Suprapubic skin (tissue), 4 donors: ENCODE measurements around the gene PRKACG. TPM values are rescaled to one million over a fixed set of nuclear protein-coding genes. Genes with fewer than 3 reads are reported as not detected.

ENCODE experiments used
- DNase-seq, 2 donors: peaks; one replicate each; pipeline ENCODE4 v3.0.0-alpha.2; 2019; ENCODE audit warnings: low spot score in 2 of 2
- H3K27ac ChIP-seq: fragments of 200-600 bp; sonication (generic); one replicate; pipeline ENCODE4 v1.5.1; 2019
- H3K27me3 ChIP-seq: fragments of 200-600 bp; sonication (generic); one replicate; pipeline ENCODE4 v1.5.1; 2019
- H3K36me3 ChIP-seq: fragments of 200-600 bp; sonication (generic); one replicate; pipeline ENCODE4 v1.5.1; 2019
- H3K4me1 ChIP-seq: fragments of 200-600 bp; sonication (generic); one replicate; pipeline ENCODE4 v1.5.1; 2019
- H3K4me3 ChIP-seq: fragments of 200-600 bp; sonication (generic); one replicate; pipeline ENCODE4 v1.5.1; 2019; ENCODE audit warnings: mild to moderate bottlenecking
- H3K9me3 ChIP-seq: fragments of 200-600 bp; sonication (generic); one replicate; pipeline ENCODE4 v1.5.1; 2019
- CTCF ChIP-seq, 2 donors: fragments of 200-600 bp in 1 of 2; fragments of 450-650 bp in 1 of 2; sonication (generic) in 1 of 2; IDR thresholded peaks; one replicate each; pipeline ENCODE4 v1.5.1; 2016 to 2019; ENCODE audit warnings: antibody characterized with exemption in 2 of 2, mild to moderate bottlenecking in 1 of 2, moderate library complexity in 1 of 2
- EP300 ChIP-seq: sonication (generic); formaldehyde crosslinking; IDR thresholded peaks from one replicate; pipeline ENCODE4 v1.6.1; 2017; ENCODE audit warnings: antibody characterized with exemption
- POLR2A ChIP-seq, 2 donors: fragments of 450-650 bp; IDR thresholded peaks; one replicate each; pipeline ENCODE4 v1.6.1; 2017; ENCODE audit warnings: antibody characterized with exemption in 2 of 2, mild to moderate bottlenecking in 2 of 2, moderate library complexity in 2 of 2
- POLR2AphosphoS5 ChIP-seq, 3 donors: sonication (generic); formaldehyde crosslinking; IDR thresholded peaks; one replicate each; pipeline ENCODE4 v1.6.1; 2017; ENCODE audit warnings: antibody characterized with exemption in 3 of 3
- WGBS: methylation state at CpG from one replicate; pipeline ENCODE4 v1.1.5; 2018; 5-methylcytosine and 5-hydroxymethylcytosine counted together
- total RNA-seq, 4 donors: library from RNA; depleted of rRNA; stranded (reverse); fragments of >200 nt; gene quantifications; one replicate each; pipeline ENCODE4 v1.1.0, GENCODE V29; 2016

PRKACG gene
- total RNA-seq, 4 donors from 2014 or later, result not detected

- no peak overlapping the region for H3K4me3 ChIP-seq
- no peaks in the 10 kb centered on the region for H3K4me1 ChIP-seq
- 74% methylated on average over 3 of the region's 3 CpGs for WGBS
- H3K9me3 ChIP-seq, result no peaks in the 10 kb centered on the region
- H3K27me3 ChIP-seq, result no peaks in the 10 kb centered on the region
- TF ChIP-seq POLR2A (IDR thresholded peaks at IDR 0.05) (no peak), CTCF (IDR thresholded peaks at IDR 0.05) (no peak)
- no peak overlapping the region for H3K27ac ChIP-seq
- DNase-seq, result no peak
- no peaks in the 10 kb centered on the region for H3K36me3 ChIP-seq
These were observed 49.1 kb downstream of the PRKACG start for GRCh38 chr9:68964765-68965164.

GRCh38 chr9:68964102-68964541, 49.8 kb downstream of the PRKACG start:
- no peak for DNase-seq
- TF ChIP-seq POLR2A (IDR thresholded peaks at IDR 0.05), result no peak
- no peak for TF ChIP-seq POLR2AphosphoS5 (IDR thresholded peaks at IDR 0.05)
- no peak for TF ChIP-seq CTCF (IDR thresholded peaks at IDR 0.05)
- no peak for TF ChIP-seq EP300
- H3K4me1 ChIP-seq, result no peaks in the 10 kb centered on the region
- no peaks in the 10 kb centered on the region for H3K36me3 ChIP-seq
- H3K4me3 ChIP-seq, result no peak overlapping the region
- 68% methylated on average over 3 of the region's 3 CpGs for WGBS
- H3K27me3 ChIP-seq, result no peaks in the 10 kb centered on the region
- H3K9me3 ChIP-seq, result no peaks in the 10 kb centered on the region
- no peak overlapping the region for H3K27ac ChIP-seq

GRCh38 chr9:68963416-68963815, 50.5 kb downstream of the PRKACG start:
- no peak for TF ChIP-seq CTCF (IDR thresholded peaks at IDR 0.05)
- H3K27me3 ChIP-seq, result no peaks in the 10 kb centered on the region
- no peak overlapping the region for H3K27ac ChIP-seq
- no peak for DNase-seq
- no peaks in the 10 kb centered on the region for H3K9me3 ChIP-seq
- H3K36me3 ChIP-seq, result no peaks in the 10 kb centered on the region
- H3K4me3 ChIP-seq, result no peak overlapping the region
- H3K4me1 ChIP-seq, result no peaks in the 10 kb centered on the region
- 77% methylated on average over 3 of the region's 3 CpGs for WGBS

Other genes with a start within 250 kb of the PRKACG start
- gene FXN, start 21.6 kb upstream of the PRKACG start, total RNA-seq, result 10 to 100 TPM in 1 of 4 donors, 1 to 10 TPM in 3; 2.3 to 11.1 (median 5.6) TPM
- gene TJP2, start 160.2 kb upstream of the PRKACG start, total RNA-seq, result 100 to 1,000 TPM in 3 of 4 donors, 10 to 100 TPM in 1; 96.3 to 240 (median 117) TPM